ENCODE measurements around the gene PITRM1.

Gene PITRM1

GRCh38 chr10:3166496-3167290 lies 5.9 kb downstream of the PITRM1 start:
- no peak for DNase-seq

- no peak for DNase-seq
Measured at GRCh38 chr10:3165196-3165595, 7.4 kb downstream of the PITRM1 start.

GRCh38 chr10:3163879-3164278 lies 8.7 kb downstream of the PITRM1 start:
- no peak for DNase-seq

- no peak for DNase-seq
Measured at GRCh38 chr10:3162533-3162932, 10.0 kb downstream of the PITRM1 start.

GRCh38 chr10:3159152-3159551 lies 13.4 kb downstream of the PITRM1 start:
- DNase-seq = no peak

GRCh38 chr10:3154666-3155065 lies 17.9 kb downstream of the PITRM1 start:
- DNase-seq = no peak

GRCh38 chr10:3152566-3152935 lies 20.0 kb downstream of the PITRM1 start:
- no peak for DNase-seq

GRCh38 chr10:3151889-3152565 lies 20.6 kb downstream of the PITRM1 start:
- no peak for DNase-seq

GRCh38 chr10:3150961-3151360 lies 21.6 kb downstream of the PITRM1 start:
- no peak for DNase-seq

- DNase-seq = no peak
Measured at GRCh38 chr10:3150366-3150765, 22.2 kb downstream of the PITRM1 start.

GRCh38 chr10:3149918-3150317 lies 22.7 kb downstream of the PITRM1 start:
- DNase-seq = no peak

GRCh38 chr10:3148994-3149393 lies 23.6 kb downstream of the PITRM1 start:
- no peak for DNase-seq

GRCh38 chr10:3148041-3148440 lies 24.5 kb downstream of the PITRM1 start:
- no peak for DNase-seq

GRCh38 chr10:3147117-3147820 lies 25.3 kb downstream of the PITRM1 start:
- DNase-seq = no peak

- DNase-seq = no peak
Measured at GRCh38 chr10:3146289-3146688, 26.3 kb downstream of the PITRM1 start.

- DNase-seq = no peak
Measured at GRCh38 chr10:3145366-3145765, 27.2 kb downstream of the PITRM1 start.

GRCh38 chr10:3143791-3144434 lies 28.7 kb downstream of the PITRM1 start:
- DNase-seq = no peak

GRCh38 chr10:3143366-3143765 lies 29.2 kb downstream of the PITRM1 start:
- no peak for DNase-seq

- no peak for DNase-seq
Measured at GRCh38 chr10:3142146-3142875, 30.3 kb downstream of the PITRM1 start.

- no peak for DNase-seq
Measured at GRCh38 chr10:3141351-3142005, 31.1 kb downstream of the PITRM1 start.

GRCh38 chr10:3140280-3140679 lies 32.3 kb downstream of the PITRM1 start:
- no peak for DNase-seq

Measured in bone marrow (tissue), 2 donors.